ENCODE measurements around the gene THY1.
"Not testable (repeated sequence)": the region's sequence is repeated elsewhere in the genome, so short reads cannot be mapped to it uniquely, and the experiment has no call there.

Gene THY1

GRCh38 chr11:119453881-119454280, 30.9 kb upstream of the THY1 start:
- in situ Hi-C loops (cut with HindIII; ENCODE audit: low pct_unique_long_range_greater_than_20kb, low sequenced_read_pairs), result no loop called here
- TF ChIP-seq JUND (IDR thresholded peaks at IDR 0.05; ENCODE audit: low read depth), result no peak

GRCh38 chr11:119450590-119451326, 27.8 kb upstream of the THY1 start:
- in situ Hi-C loops (cut with HindIII; ENCODE audit: low pct_unique_long_range_greater_than_20kb, low sequenced_read_pairs), result no loop called here
- no peak for TF ChIP-seq JUND (IDR thresholded peaks at IDR 0.05; ENCODE audit: low read depth)
- DNase-seq (ENCODE audit: low read depth in 1 of 2, low spot score in 1 of 2), result no peak

More at GRCh38 chr11:119453881-119454280, 30.9 kb upstream of the THY1 start:
- no peak for DNase-seq (ENCODE audit: low read depth in 1 of 2, low spot score in 1 of 2)

GRCh38 chr11:119449498-119449897, 26.5 kb upstream of the THY1 start:
- DNase-seq (ENCODE audit: low read depth in 1 of 2, low spot score in 1 of 2), result no peak
- in situ Hi-C loops (cut with HindIII; ENCODE audit: low pct_unique_long_range_greater_than_20kb, low sequenced_read_pairs), result no loop called here
- no peak for TF ChIP-seq JUND (IDR thresholded peaks at IDR 0.05; ENCODE audit: low read depth)

GRCh38 chr11:119448380-119448779, 25.4 kb upstream of the THY1 start:
- DNase-seq (ENCODE audit: low read depth in 1 of 2, low spot score in 1 of 2), result no peak
- in situ Hi-C loops (cut with HindIII; ENCODE audit: low pct_unique_long_range_greater_than_20kb, low sequenced_read_pairs), result no loop called here
- no peak for TF ChIP-seq JUND (IDR thresholded peaks at IDR 0.05; ENCODE audit: low read depth)

GRCh38 chr11:119447664-119448242, 24.8 kb upstream of the THY1 start:
- no peak for DNase-seq (ENCODE audit: low read depth in 1 of 2, low spot score in 1 of 2)
- in situ Hi-C loops (cut with HindIII; ENCODE audit: low pct_unique_long_range_greater_than_20kb, low sequenced_read_pairs), result no loop called here
- no peak for TF ChIP-seq JUND (IDR thresholded peaks at IDR 0.05; ENCODE audit: low read depth)

GRCh38 chr11:119446871-119447663, 24.1 kb upstream of the THY1 start:
- DNase-seq (ENCODE audit: low read depth in 1 of 2, low spot score in 1 of 2), result no peak
- TF ChIP-seq JUND (IDR thresholded peaks at IDR 0.05; ENCODE audit: low read depth), result no peak
- in situ Hi-C loops (cut with HindIII; ENCODE audit: low pct_unique_long_range_greater_than_20kb, low sequenced_read_pairs), result no loop called here

GRCh38 chr11:119446434-119446833, 23.5 kb upstream of the THY1 start:
- no peak for TF ChIP-seq JUND (IDR thresholded peaks at IDR 0.05; ENCODE audit: low read depth)
- in situ Hi-C loops (cut with HindIII; ENCODE audit: low pct_unique_long_range_greater_than_20kb, low sequenced_read_pairs), result no loop called here
- DNase-seq (ENCODE audit: low read depth in 1 of 2, low spot score in 1 of 2), result no peak

GRCh38 chr11:119445850-119446249, 22.9 kb upstream of the THY1 start:
- no peak for TF ChIP-seq JUND (IDR thresholded peaks at IDR 0.05; ENCODE audit: low read depth)
- in situ Hi-C loops (cut with HindIII; ENCODE audit: low pct_unique_long_range_greater_than_20kb, low sequenced_read_pairs), result no loop called here

GRCh38 chr11:119445379-119445778, 22.4 kb upstream of the THY1 start:
- no peak for TF ChIP-seq JUND (IDR thresholded peaks at IDR 0.05; ENCODE audit: low read depth)
- in situ Hi-C loops (cut with HindIII; ENCODE audit: low pct_unique_long_range_greater_than_20kb, low sequenced_read_pairs), result no loop called here
- DNase-seq (ENCODE audit: low read depth in 1 of 2, low spot score in 1 of 2), result no peak

More at GRCh38 chr11:119445850-119446249, 22.9 kb upstream of the THY1 start:
- no peak for DNase-seq (ENCODE audit: low read depth in 1 of 2, low spot score in 1 of 2)

GRCh38 chr11:119441898-119442243, 18.9 kb upstream of the THY1 start:
- in situ Hi-C loops (cut with HindIII; ENCODE audit: low pct_unique_long_range_greater_than_20kb, low sequenced_read_pairs), result no loop called here
- TF ChIP-seq JUND (IDR thresholded peaks at IDR 0.05; ENCODE audit: low read depth), result no peak
- no peak for DNase-seq (ENCODE audit: low read depth in 1 of 2, low spot score in 1 of 2)

GRCh38 chr11:119438599-119438998, 15.6 kb upstream of the THY1 start:
- TF ChIP-seq JUND (IDR thresholded peaks at IDR 0.05; ENCODE audit: low read depth), result no peak
- no peak for DNase-seq (ENCODE audit: low read depth in 1 of 2, low spot score in 1 of 2)
- in situ Hi-C loops (cut with HindIII; ENCODE audit: low pct_unique_long_range_greater_than_20kb, low sequenced_read_pairs), result no loop called here

GRCh38 chr11:119437521-119437920, 14.5 kb upstream of the THY1 start:
- DNase-seq (ENCODE audit: low read depth in 1 of 2, low spot score in 1 of 2); in situ Hi-C loops (cut with HindIII; ENCODE audit: low pct_unique_long_range_greater_than_20kb, low sequenced_read_pairs): not testable (repeated sequence)

GRCh38 chr11:119436711-119437110, 13.7 kb upstream of the THY1 start:
- no peak for DNase-seq (ENCODE audit: low read depth in 1 of 2, low spot score in 1 of 2)
- no peak for TF ChIP-seq JUND (IDR thresholded peaks at IDR 0.05; ENCODE audit: low read depth)
- in situ Hi-C loops (cut with HindIII; ENCODE audit: low pct_unique_long_range_greater_than_20kb, low sequenced_read_pairs), result no loop called here
